Lower leg skin (tissue), 3 donors: ENCODE measurements around the gene ZNF385C.

ENCODE experiments used
- CTCF ChIP-seq, 3 donors: fragments of 450-650 bp; IDR thresholded peaks; one replicate each; pipeline ENCODE4 v1.5.1; 2016; ENCODE audit warnings: antibody characterized with exemption in 3 of 3, mild to moderate bottlenecking in 3 of 3, moderate library complexity in 2 of 3
- POLR2A ChIP-seq, 2 donors: fragments of 450-650 bp; IDR thresholded peaks; one replicate each; pipeline ENCODE4 v1.6.1; 2016 to 2017; ENCODE audit warnings: antibody characterized with exemption in 2 of 2, mild to moderate bottlenecking in 1 of 2, moderate library complexity in 1 of 2

GRCh38 chr17:42065201-42065600 is 33.1 kb downstream of the ZNF385C start:
- TF ChIP-seq CTCF (IDR thresholded peaks at IDR 0.05) (no peak), POLR2A (IDR thresholded peaks at IDR 0.05) (no peak)
